HCT116 (cell line): Measurements from ENCODE around the gene SMARCB1.

Source experiments
- CBX3 ChIP-seq: IDR thresholded peaks from 2 replicates; pipeline ENCODE4 v1.6.1; 2012; ENCODE audit warnings: low read depth
- CEBPB ChIP-seq: IDR thresholded peaks from 2 replicates; pipeline ENCODE4 v1.6.1; 2012; ENCODE audit warnings: low read depth
- ELF1 ChIP-seq: IDR thresholded peaks from 2 replicates; pipeline ENCODE4 v1.6.1; 2012; ENCODE audit warnings: low read depth, borderline replicate concordance
- EZH2 ChIP-seq: fragments of 200-600 bp; sonication (generic); IDR thresholded peaks from 2 replicates; pipeline ENCODE4 v1.6.1; 2017; ENCODE audit warnings: antibody characterized with exemption, mixed run types
- EZH2phosphoT487 ChIP-seq: fragments of 200-600 bp; IDR thresholded peaks from 2 replicates; pipeline ENCODE4 v1.6.1; 2018; ENCODE audit warnings: antibody characterized with exemption, borderline replicate concordance
- POLR2A ChIP-seq: IDR thresholded peaks from 2 replicates; pipeline ENCODE4 v1.7.0; 2011; ENCODE audit warnings: borderline replicate concordance; ENCODE audit not compliant: insufficient read depth, insufficient read length; ENCODE audit errors: extremely low read depth
- POLR2AphosphoS5 ChIP-seq: IDR thresholded peaks from 2 replicates; pipeline ENCODE4 v1.6.1; 2011; ENCODE audit warnings: mild to moderate bottlenecking, low read depth, low read length, moderate library complexity
- RAD21 ChIP-seq: IDR thresholded peaks from 2 replicates; pipeline ENCODE4 v1.6.1; 2012; ENCODE audit warnings: low read depth, mild to moderate bottlenecking
- ZFX ChIP-seq: fragments of 450-650 bp; IDR thresholded peaks from 2 replicates; pipeline ENCODE4 v1.6.1; 2017
- TF ChIP-seq, protein P1 (sequence below), 3 experiments: fragments of 200-600 bp in 1 of 3; sonication (generic) in 1 of 3; IDR thresholded peaks in 2 of 3; conservative IDR thresholded peaks in 1 of 3; 2 replicates each; pipeline ENCODE4 v1.5.1; 2012 to 2017; ENCODE audit warnings: low read depth in 2 of 3, low read length in 2 of 3, antibody characterized with exemption in 1 of 3, borderline replicate concordance in 1 of 3, control low read depth in 1 of 3, mild to moderate bottlenecking in 1 of 3, mixed read lengths in 1 of 3, mixed run types in 1 of 3, moderate library complexity in 1 of 3; ENCODE audit not compliant: insufficient read depth in 1 of 3
- TF ChIP-seq, protein P2 (sequence below): IDR thresholded peaks from 2 replicates; pipeline ENCODE4 v1.6.1; 2012
- TF ChIP-seq, protein P3 (sequence below): IDR thresholded peaks from 2 replicates; pipeline ENCODE4 v1.6.1; 2012
- TF ChIP-seq, protein P4 (sequence below): IDR thresholded peaks from 2 replicates; pipeline ENCODE4 v1.6.1; 2011; ENCODE audit warnings: mild to moderate bottlenecking, low read length, moderate library complexity; ENCODE audit not compliant: insufficient replicate concordance; ENCODE audit errors: extremely low read depth

DNA sequence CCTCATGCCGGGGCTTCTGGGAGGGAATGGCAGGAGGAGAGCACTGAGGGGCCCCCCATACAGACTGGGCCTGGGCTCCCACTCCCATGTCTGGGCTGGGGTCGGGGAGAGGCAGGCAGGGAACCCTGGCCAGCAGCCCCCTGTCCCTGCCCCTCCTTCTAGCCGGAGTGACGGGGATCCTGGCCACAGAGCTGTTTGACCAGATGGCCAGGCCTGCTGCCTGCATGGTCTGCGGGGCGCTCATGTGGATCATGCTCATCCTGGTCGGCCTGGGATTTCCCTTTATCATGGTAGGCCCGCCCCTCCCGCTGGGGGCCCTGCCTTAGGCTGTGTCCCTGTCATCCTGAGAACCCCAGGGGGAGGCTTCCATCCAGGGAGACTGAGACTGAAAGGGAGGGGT, 97.4 kb downstream of the SMARCB1 start:
- TF ChIP-seq POLR2A: no peak
- TF ChIP-seq EZH2: no peak
- TF ChIP-seq, protein P1, sequence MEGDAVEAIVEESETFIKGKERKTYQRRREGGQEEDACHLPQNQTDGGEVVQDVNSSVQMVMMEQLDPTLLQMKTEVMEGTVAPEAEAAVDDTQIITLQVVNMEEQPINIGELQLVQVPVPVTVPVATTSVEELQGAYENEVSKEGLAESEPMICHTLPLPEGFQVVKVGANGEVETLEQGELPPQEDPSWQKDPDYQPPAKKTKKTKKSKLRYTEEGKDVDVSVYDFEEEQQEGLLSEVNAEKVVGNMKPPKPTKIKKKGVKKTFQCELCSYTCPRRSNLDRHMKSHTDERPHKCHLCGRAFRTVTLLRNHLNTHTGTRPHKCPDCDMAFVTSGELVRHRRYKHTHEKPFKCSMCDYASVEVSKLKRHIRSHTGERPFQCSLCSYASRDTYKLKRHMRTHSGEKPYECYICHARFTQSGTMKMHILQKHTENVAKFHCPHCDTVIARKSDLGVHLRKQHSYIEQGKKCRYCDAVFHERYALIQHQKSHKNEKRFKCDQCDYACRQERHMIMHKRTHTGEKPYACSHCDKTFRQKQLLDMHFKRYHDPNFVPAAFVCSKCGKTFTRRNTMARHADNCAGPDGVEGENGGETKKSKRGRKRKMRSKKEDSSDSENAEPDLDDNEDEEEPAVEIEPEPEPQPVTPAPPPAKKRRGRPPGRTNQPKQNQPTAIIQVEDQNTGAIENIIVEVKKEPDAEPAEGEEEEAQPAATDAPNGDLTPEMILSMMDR (IDR thresholded peaks at IDR 0.05 in 2 of 3, conservative IDR thresholded peaks at IDR 0.05 in 1 of 3; ENCODE audit: borderline replicate concordance in 1 of 3, insufficient read depth in 1 of 3, low read depth in 2 of 3, low read length in 2 of 3): no peak
- TF ChIP-seq, protein P2, sequence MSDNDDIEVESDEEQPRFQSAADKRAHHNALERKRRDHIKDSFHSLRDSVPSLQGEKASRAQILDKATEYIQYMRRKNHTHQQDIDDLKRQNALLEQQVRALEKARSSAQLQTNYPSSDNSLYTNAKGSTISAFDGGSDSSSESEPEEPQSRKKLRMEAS: no peak
- no peak for TF ChIP-seq ELF1
- TF ChIP-seq RAD21: no peak
- TF ChIP-seq, protein P3, sequence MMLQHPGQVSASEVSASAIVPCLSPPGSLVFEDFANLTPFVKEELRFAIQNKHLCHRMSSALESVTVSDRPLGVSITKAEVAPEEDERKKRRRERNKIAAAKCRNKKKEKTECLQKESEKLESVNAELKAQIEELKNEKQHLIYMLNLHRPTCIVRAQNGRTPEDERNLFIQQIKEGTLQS: no peak
- no peak for TF ChIP-seq ZFX
- TF ChIP-seq, protein P4, sequence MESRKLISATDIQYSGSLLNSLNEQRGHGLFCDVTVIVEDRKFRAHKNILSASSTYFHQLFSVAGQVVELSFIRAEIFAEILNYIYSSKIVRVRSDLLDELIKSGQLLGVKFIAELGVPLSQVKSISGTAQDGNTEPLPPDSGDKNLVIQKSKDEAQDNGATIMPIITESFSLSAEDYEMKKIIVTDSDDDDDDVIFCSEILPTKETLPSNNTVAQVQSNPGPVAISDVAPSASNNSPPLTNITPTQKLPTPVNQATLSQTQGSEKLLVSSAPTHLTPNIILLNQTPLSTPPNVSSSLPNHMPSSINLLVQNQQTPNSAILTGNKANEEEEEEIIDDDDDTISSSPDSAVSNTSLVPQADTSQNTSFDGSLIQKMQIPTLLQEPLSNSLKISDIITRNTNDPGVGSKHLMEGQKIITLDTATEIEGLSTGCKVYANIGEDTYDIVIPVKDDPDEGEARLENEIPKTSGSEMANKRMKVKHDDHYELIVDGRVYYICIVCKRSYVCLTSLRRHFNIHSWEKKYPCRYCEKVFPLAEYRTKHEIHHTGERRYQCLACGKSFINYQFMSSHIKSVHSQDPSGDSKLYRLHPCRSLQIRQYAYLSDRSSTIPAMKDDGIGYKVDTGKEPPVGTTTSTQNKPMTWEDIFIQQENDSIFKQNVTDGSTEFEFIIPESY: no peak
- TF ChIP-seq EZH2phosphoT487: no peak
- no peak for TF ChIP-seq POLR2AphosphoS5
- no peak for TF ChIP-seq CEBPB
- no peak for TF ChIP-seq CBX3
